HepG2 (cell line): ENCODE data around the gene TSHZ2. TPM values are rescaled to one million over a fixed set of nuclear protein-coding genes. Genes with fewer than 3 reads are reported as not detected.

Experiments used
- ATAC-seq: fragments of 200-7000 bp; cut with Tn5 transposase; 3 replicates; pipeline ENCODE4 v1.9.1; 2020; ENCODE audit warnings: mild to moderate bottlenecking, moderate library complexity
- BruUV-seq: library from RNA; stranded (reverse); fragments of 400-500 nt; replicated peaks from 2 replicates; lab custom pipeline; 2021; lab: Mats Ljungman, UMichigan
- CTCF ChIA-PET: fragments of 300-600 bp; formaldehyde crosslinking; extraction: SDS; loops from one replicate; lab custom pipeline; 2021; ENCODE audit warnings: low total read pairs, inconsistent platforms, low intra/inter-chr PET ratio; lab: Yijun Ruan, JAX
- POLR2A ChIA-PET: fragments of 350-600 bp; sonication (Branson Sonifier 250); formaldehyde crosslinking; loops from one replicate; lab custom pipeline; 2020; ENCODE audit warnings: antibody characterized with exemption, inconsistent platforms; lab: Yijun Ruan, JAX
- DNase-seq: peaks from one replicate; pipeline ENCODE4 v3.0.0-alpha.2; 2015; ENCODE audit warnings: low spot score
- FAIRE-seq: peaks from 3 replicates; lab custom pipeline; 2011; peaks lifted over from hg19 to GRCh38; lab: Jason Lieb, UNC
- H2AFZ ChIP-seq: one replicate; pipeline ENCODE4 v1.6.1; 2011; ENCODE audit warnings: low read length, inconsistent platforms
- H3K27ac ChIP-seq: fragments of 300-600 bp; 3 replicates; pipeline ENCODE4 v1.8.0; 2011; ENCODE audit warnings: mixed run types, mild to moderate bottlenecking, mixed read lengths, low read length, inconsistent platforms; ENCODE audit not compliant: insufficient read depth; ENCODE audit errors: extremely low read length
- H3K27me3 ChIP-seq, 2 experiments: fragments of 200-600 bp in 1 of 2; 2 replicates in 1 of 2; 3 replicates in 1 of 2; pipeline versions ENCODE4 v1.6.0 to v1.8.0; 2011; ENCODE audit warnings: low read length in 2 of 2, mild to moderate bottlenecking in 2 of 2, moderate library complexity in 2 of 2, inconsistent platforms in 1 of 2; ENCODE audit not compliant: insufficient read depth in 2 of 2, control insufficient read depth in 1 of 2
- H3K36me3 ChIP-seq, 2 experiments: fragments of 200-600 bp in 1 of 2; replicated peaks in 1 of 2; 2 replicates in 1 of 2; 3 replicates in 1 of 2; pipeline versions ENCODE4 v1.5.1 to v1.8.0; 2011; ENCODE audit warnings: low read length in 2 of 2, inconsistent platforms in 1 of 2; ENCODE audit not compliant: insufficient read depth in 2 of 2, control insufficient read depth in 1 of 2
- H3K4me1 ChIP-seq: 2 replicates; pipeline ENCODE4 v1.5.1; 2012; ENCODE audit warnings: low read length, inconsistent platforms; ENCODE audit not compliant: insufficient read depth
- H3K4me2 ChIP-seq: 2 replicates; pipeline ENCODE4 v1.6.0; 2011; ENCODE audit warnings: low read depth, low read length, inconsistent platforms
- H3K4me3 ChIP-seq, 3 experiments: fragments of 200-600 bp in 1 of 3; sonication (generic), shearing (Covaris generic) in 1 of 3; replicated peaks in 1 of 3; 2 replicates each; pipeline ENCODE4 v1.5.1; 2011 to 2016; ENCODE audit warnings: low read length in 3 of 3, inconsistent platforms in 2 of 3, low read depth in 2 of 3, mild to moderate bottlenecking in 2 of 3, control low read depth in 1 of 3, mixed read lengths in 1 of 3; ENCODE audit not compliant: insufficient read depth in 1 of 3
- H3K79me2 ChIP-seq: one replicate; pipeline ENCODE4 v1.6.1; 2011; ENCODE audit warnings: low read length, inconsistent platforms; ENCODE audit not compliant: insufficient read depth
- H3K9ac ChIP-seq: 2 replicates; pipeline ENCODE4 v1.6.0; 2011; ENCODE audit warnings: mild to moderate bottlenecking, low read depth, low read length, inconsistent platforms; ENCODE audit not compliant: insufficient read depth
- H3K9me3 ChIP-seq: 2 replicates; pipeline ENCODE4 v1.5.1; 2012; ENCODE audit warnings: mild to moderate bottlenecking, low read length
- H4K20me1 ChIP-seq: 2 replicates; pipeline ENCODE4 v1.6.0; 2011; ENCODE audit warnings: inconsistent platforms, mild to moderate bottlenecking, low read length, moderate library complexity; ENCODE audit not compliant: insufficient read depth
- ARNT2 ChIP-seq: sonication (generic); formaldehyde crosslinking; IDR thresholded peaks from 2 replicates; pipeline ENCODE4 v1.8.0; 2022; ENCODE audit warnings: mild to moderate bottlenecking, low read depth, missing genetic modification reagents, moderate library complexity
- CEBPB ChIP-seq: IDR thresholded peaks from 2 replicates; pipeline ENCODE4 v1.6.1; 2011; ENCODE audit warnings: low read depth, low read length, improper control_type of control experiment, borderline replicate concordance
- GATAD2A ChIP-seq: IDR thresholded peaks from 2 replicates; pipeline ENCODE4 v1.6.1; 2016
- HOXA9 ChIP-seq: sonication (generic); formaldehyde crosslinking; IDR thresholded peaks from 2 replicates; pipeline ENCODE4 v1.8.1; 2022; ENCODE audit warnings: missing genetic modification reagents, mild to moderate bottlenecking, moderate library complexity, borderline replicate concordance
- KDM5A ChIP-seq: fragments of 200-600 bp; sonication (generic); IDR thresholded peaks from 2 replicates; pipeline ENCODE4 v1.7.0; 2018; ENCODE audit warnings: antibody characterized with exemption, mild to moderate bottlenecking, low read length, borderline replicate concordance
- NFYB ChIP-seq: sonication (generic); formaldehyde crosslinking; IDR thresholded peaks from 2 replicates; pipeline ENCODE4 v1.4.0; 2020; ENCODE audit warnings: missing genetic modification reagents
- SNAI1 ChIP-seq: sonication (generic); formaldehyde crosslinking; IDR thresholded peaks from 2 replicates; pipeline ENCODE4 v1.5.0; 2020; ENCODE audit warnings: mild to moderate bottlenecking, missing genetic modification reagents, borderline replicate concordance
- SOX13 ChIP-seq, 3 experiments: fragments of 450-650 bp in 1 of 3; sonication (generic) in 1 of 3; formaldehyde crosslinking in 1 of 3; IDR thresholded peaks in 2 of 3; conservative IDR thresholded peaks in 1 of 3; 2 replicates each; pipeline versions ENCODE4 v1.5.0 to v1.6.1; 2016 to 2020; ENCODE audit warnings: antibody characterized with exemption in 1 of 3, mild to moderate bottlenecking in 1 of 3, missing compliant biosample characterization in 1 of 3, missing genetic modification reagents in 1 of 3, moderate library complexity in 1 of 3
- TBL1XR1 ChIP-seq: fragments of 150-350 bp; IDR thresholded peaks from 2 replicates; pipeline ENCODE4 v1.6.1; 2014; ENCODE audit warnings: borderline replicate concordance, low read length; ENCODE audit not compliant: partially characterized antibody
- ZBTB20 ChIP-seq: sonication (generic); formaldehyde crosslinking; IDR thresholded peaks from 2 replicates; pipeline ENCODE4 v1.8.1; 2023; ENCODE audit warnings: missing genetic modification reagents, low read depth, mild to moderate bottlenecking, borderline replicate concordance
- ZBTB7A ChIP-seq: sonication (generic); formaldehyde crosslinking; IDR thresholded peaks from 2 replicates; pipeline ENCODE4 v1.8.0; 2022; ENCODE audit warnings: mild to moderate bottlenecking, missing genetic modification reagents
- ZFP1 ChIP-seq: IDR thresholded peaks from 2 replicates; pipeline ENCODE4 v1.6.1; 2016
- ZNF180 ChIP-seq: sonication (generic); formaldehyde crosslinking; IDR thresholded peaks from 2 replicates; pipeline ENCODE4 v1.4.0; 2020; ENCODE audit warnings: low read depth, missing genetic modification reagents, borderline replicate concordance
- ZNF280D ChIP-seq: sonication (generic); formaldehyde crosslinking; IDR thresholded peaks from 2 replicates; pipeline ENCODE4 v1.5.1; 2020; ENCODE audit warnings: mild to moderate bottlenecking, missing genetic modification reagents
- ZNF572 ChIP-seq: sonication (generic); formaldehyde crosslinking; IDR thresholded peaks from 2 replicates; pipeline ENCODE4 v1.5.1; 2020; ENCODE audit warnings: mild to moderate bottlenecking, missing genetic modification reagents
- WGBS: methylation state at CpG from one replicate; pipeline ENCODE4 v1.1.6; 2017; ENCODE audit warnings: low lambda C conversion rate; 5-methylcytosine and 5-hydroxymethylcytosine counted together
- in situ Hi-C: cut with HindIII; loops from 2 replicates; pipeline ENCODE4 v1.10.0; 2017; ENCODE audit warnings: low pct_unique_long_range_greater_than_20kb; ENCODE audit not compliant: extremely low pct_ligation_motif_present
- intact Hi-C: fragments of 100-400 bp; cut with micrococcal nuclease; formaldehyde crosslinking; loops from one replicate; pipeline ENCODE4 v1.10.0; 2022; ENCODE audit not compliant: unreplicated experiment
- polyA plus RNA-seq, 8 experiments: library from polyadenylated mRNA; depleted of rRNA in 3 of 8; stranded (reverse) in 7 of 8; unstranded in 1 of 8; fragments of >200 nt; fragmentation: Illumina TruSeq in 4 of 8; extraction: Trizol in 4 of 8; gene quantifications; 2 replicates each; pipeline versions ENCODE4 v1.2.1 to v1.2.3, GENCODE V29; 2011 to 2016; ENCODE audit warnings: low read depth in 4 of 8, missing spikeins in 1 of 8, mixed read lengths in 1 of 8; ENCODE audit not compliant: insufficient read depth in 1 of 8
- total RNA-seq, 5 experiments: library from RNA; depleted of rRNA; stranded (reverse); fragments of >200 nt; fragmentation: Illumina TruSeq; extraction: Trizol; gene quantifications; 2 replicates each; pipeline ENCODE4 v1.2.3, GENCODE V29; 2016; ENCODE audit warnings: low read depth in 1 of 5
- TF ChIP-seq, protein P1 (sequence below): sonication (generic); formaldehyde crosslinking; conservative IDR thresholded peaks from 2 replicates; pipeline ENCODE4 v1.4.0; 2020; ENCODE audit warnings: missing genetic modification reagents

The TSHZ2 gene
- total and polyA plus RNA-seq, 2 of the 13 experiments (the other 11 are each of a cell fraction or from before 2014, with no cell fraction given), result 0.01 TPM; not detected in 1

DNA sequence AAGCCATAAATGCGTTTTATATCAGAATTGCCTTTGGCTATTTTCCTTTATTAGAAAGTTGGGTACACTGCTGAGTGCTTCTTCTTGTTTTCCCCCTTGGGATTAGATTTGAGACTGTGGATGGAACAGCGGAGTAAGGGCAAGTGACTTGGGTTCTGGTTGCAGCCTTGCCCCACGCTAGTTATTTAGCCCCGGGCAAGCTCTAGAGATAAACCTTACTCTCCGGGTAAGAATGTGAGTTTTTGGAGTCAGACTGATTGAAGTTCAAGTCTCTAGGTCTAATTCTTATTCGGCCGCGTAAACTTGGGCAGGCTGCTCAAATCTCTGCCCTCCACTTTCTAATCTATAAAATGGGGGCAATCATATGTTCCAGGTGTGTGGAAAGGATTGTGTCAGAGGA lies 8.9 kb downstream of the TSHZ2 start:
- H3K4me1 ChIP-seq, result no peaks in the 10 kb centered on the region
- no peaks in the 10 kb centered on the region for H4K20me1 ChIP-seq
- WGBS, result 63% methylated on average over 8 of the region's 8 CpGs
- no peak overlapping the region for H3K4me3 ChIP-seq
- no peak for FAIRE-seq
- no peak for TF ChIP-seq ZBTB20 (CRISPR knock-in tag)
- no peak for TF ChIP-seq ZFP1
- no peak for TF ChIP-seq KDM5A
- no peak for TF ChIP-seq ZNF180
- no peak for TF ChIP-seq CEBPB
- no peak for TF ChIP-seq SOX13 (IDR thresholded peaks at IDR 0.05)
- no peak for TF ChIP-seq SOX13 (CRISPR knock-in tag; conservative IDR thresholded peaks at IDR 0.05 in 1 of 2, IDR thresholded peaks at IDR 0.05 in 1 of 2)
- TF ChIP-seq ZNF572, result no peak
- TF ChIP-seq GATAD2A, result no peak
- TF ChIP-seq SNAI1, result no peak
- no peak for TF ChIP-seq ZNF280D
- no peak for TF ChIP-seq ZBTB7A (CRISPR knock-in tag)
- no peak for TF ChIP-seq ARNT2 (CRISPR knock-in tag)
- TF ChIP-seq NFYB (CRISPR knock-in tag), result no peak
- TF ChIP-seq, protein P1, sequence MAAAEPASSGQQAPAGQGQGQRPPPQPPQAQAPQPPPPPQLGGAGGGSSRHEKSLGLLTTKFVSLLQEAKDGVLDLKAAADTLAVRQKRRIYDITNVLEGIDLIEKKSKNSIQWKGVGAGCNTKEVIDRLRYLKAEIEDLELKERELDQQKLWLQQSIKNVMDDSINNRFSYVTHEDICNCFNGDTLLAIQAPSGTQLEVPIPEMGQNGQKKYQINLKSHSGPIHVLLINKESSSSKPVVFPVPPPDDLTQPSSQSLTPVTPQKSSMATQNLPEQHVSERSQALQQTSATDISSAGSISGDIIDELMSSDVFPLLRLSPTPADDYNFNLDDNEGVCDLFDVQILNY (CRISPR knock-in tag), result no peak
- TF ChIP-seq TBL1XR1, result no peak
- no peak for TF ChIP-seq HOXA9 (CRISPR knock-in tag)
- no peak for ATAC-seq
- POLR2A ChIA-PET, result no interaction called here
- H3K27me3 ChIP-seq, result no peaks in the 10 kb centered on the region; a peak in 2 of 5 replicates
- H3K79me2 ChIP-seq, result no peaks in the 10 kb centered on the region
- in situ Hi-C loops, result no loop called here
- CTCF ChIA-PET, result no interaction called here
- intact Hi-C loops, result no loop called here
- no peaks in the 10 kb centered on the region for H3K36me3 ChIP-seq
- no peak overlapping the region for H3K4me2 ChIP-seq
- no peaks in the 10 kb centered on the region for H3K9me3 ChIP-seq
- BruUV-seq, result no TSS peak
- no peak overlapping the region for H3K27ac ChIP-seq
- no peak for DNase-seq
- no peak overlapping the region for H3K9ac ChIP-seq
- H2AFZ ChIP-seq, result no peak overlapping the region
